ENCODE data around the gene MPZL3.

The MPZL3 gene

GRCh38 chr11:118232659-118233058, 19.5 kb downstream of the MPZL3 start:
- Histone ChIP-seq H3K4me2 (ENCODE audit: insufficient read depth, low read length) (no peak overlapping the region), H3K9me3 (ENCODE audit: insufficient read depth, low read length, severe bottlenecking) (no peaks in the 10 kb centered on the region), H3K27ac (ENCODE audit: low read length) (no peak overlapping the region), H3K4me3 (ENCODE audit: low read depth in 1 of 2, low read length in 2 of 2) (no peak overlapping the region), H2AFZ (ENCODE audit: low read depth, low read length) (no peak overlapping the region), H4K20me1 (ENCODE audit: insufficient read depth, low read length) (no peaks in the 10 kb centered on the region), H3K36me3 (ENCODE audit: insufficient read depth, low read length) (no peaks in the 10 kb centered on the region), H3K27me3 (ENCODE audit: insufficient read depth, low read length, poor library complexity) (no peaks in the 10 kb centered on the region), H3K4me1 (ENCODE audit: insufficient read depth, low read length) (no peaks in the 10 kb centered on the region), H3K9ac (ENCODE audit: low read depth, low read length) (no peak overlapping the region), H3K79me2 (ENCODE audit: insufficient read depth, low read length) (no peaks in the 10 kb centered on the region)
- TF ChIP-seq CTCF (IDR thresholded peaks at IDR 0.05; ENCODE audit: borderline replicate concordance, extremely low read depth, low read length, poor library complexity, severe bottlenecking) (no peak), EZH2 (IDR thresholded peaks at IDR 0.05; ENCODE audit: borderline replicate concordance, low read depth, low read length, severe bottlenecking) (no peak)
- DNase-seq (no peak), ATAC-seq (ENCODE audit: insufficient read depth, low read depth) (no peak)

- Histone ChIP-seq H3K27me3 (ENCODE audit: insufficient read depth, low read length, poor library complexity) (no peaks in the 10 kb centered on the region), H2AFZ (ENCODE audit: low read depth, low read length) (no peak overlapping the region), H3K4me3 (ENCODE audit: low read depth in 1 of 2, low read length in 2 of 2) (no peak overlapping the region), H3K36me3 (ENCODE audit: insufficient read depth, low read length) (no peaks in the 10 kb centered on the region), H3K9me3 (ENCODE audit: insufficient read depth, low read length, severe bottlenecking) (no peaks in the 10 kb centered on the region), H3K9ac (ENCODE audit: low read depth, low read length) (no peak overlapping the region), H3K27ac (ENCODE audit: low read length) (no peak overlapping the region), H4K20me1 (ENCODE audit: insufficient read depth, low read length) (no peaks in the 10 kb centered on the region), H3K79me2 (ENCODE audit: insufficient read depth, low read length) (no peaks in the 10 kb centered on the region), H3K4me2 (ENCODE audit: insufficient read depth, low read length) (no peak overlapping the region), H3K4me1 (ENCODE audit: insufficient read depth, low read length) (no peaks in the 10 kb centered on the region)
- ATAC-seq (ENCODE audit: insufficient read depth, low read depth) (no peak), DNase-seq (no peak)
- TF ChIP-seq EZH2 (IDR thresholded peaks at IDR 0.05; ENCODE audit: borderline replicate concordance, low read depth, low read length, severe bottlenecking) (no peak), CTCF (IDR thresholded peaks at IDR 0.05; ENCODE audit: borderline replicate concordance, extremely low read depth, low read length, poor library complexity, severe bottlenecking) (no peak)
Measured at GRCh38 chr11:118231461-118231860, 20.7 kb downstream of the MPZL3 start.

GRCh38 chr11:118230088-118230487, 22.1 kb downstream of the MPZL3 start:
- Histone ChIP-seq H3K27ac (ENCODE audit: low read length) (no peak overlapping the region), H3K27me3 (ENCODE audit: insufficient read depth, low read length, poor library complexity) (no peaks in the 10 kb centered on the region), H3K36me3 (ENCODE audit: insufficient read depth, low read length) (no peaks in the 10 kb centered on the region), H2AFZ (ENCODE audit: low read depth, low read length) (no peak overlapping the region), H3K9ac (ENCODE audit: low read depth, low read length) (no peak overlapping the region), H4K20me1 (ENCODE audit: insufficient read depth, low read length) (no peaks in the 10 kb centered on the region), H3K4me1 (ENCODE audit: insufficient read depth, low read length) (peaks cover 5% of the 10 kb centered on the region), H3K9me3 (ENCODE audit: insufficient read depth, low read length, severe bottlenecking) (no peaks in the 10 kb centered on the region), H3K4me3 (ENCODE audit: low read depth in 1 of 2, low read length in 2 of 2) (no peak overlapping the region), H3K4me2 (ENCODE audit: insufficient read depth, low read length) (no peak overlapping the region), H3K79me2 (ENCODE audit: insufficient read depth, low read length) (no peaks in the 10 kb centered on the region)
- no peak for DNase-seq
- ATAC-seq (ENCODE audit: insufficient read depth, low read depth) = no peak
- TF ChIP-seq EZH2 (IDR thresholded peaks at IDR 0.05; ENCODE audit: borderline replicate concordance, low read depth, low read length, severe bottlenecking) (no peak), CTCF (IDR thresholded peaks at IDR 0.05; ENCODE audit: borderline replicate concordance, extremely low read depth, low read length, poor library complexity, severe bottlenecking) (no peak)

All from DND-41 (cell line).